ENCODE measurements around the gene CEP164. TPM values are rescaled to one million over a fixed set of nuclear protein-coding genes. Genes with fewer than 3 reads are reported as not detected.

CEP164 gene
- total and polyA plus RNA-seq, 2 of the 8 experiments (the other 6 are each of a cell fraction or from before 2014, with no cell fraction given) = 8.4 to 20.8 TPM

DNA sequence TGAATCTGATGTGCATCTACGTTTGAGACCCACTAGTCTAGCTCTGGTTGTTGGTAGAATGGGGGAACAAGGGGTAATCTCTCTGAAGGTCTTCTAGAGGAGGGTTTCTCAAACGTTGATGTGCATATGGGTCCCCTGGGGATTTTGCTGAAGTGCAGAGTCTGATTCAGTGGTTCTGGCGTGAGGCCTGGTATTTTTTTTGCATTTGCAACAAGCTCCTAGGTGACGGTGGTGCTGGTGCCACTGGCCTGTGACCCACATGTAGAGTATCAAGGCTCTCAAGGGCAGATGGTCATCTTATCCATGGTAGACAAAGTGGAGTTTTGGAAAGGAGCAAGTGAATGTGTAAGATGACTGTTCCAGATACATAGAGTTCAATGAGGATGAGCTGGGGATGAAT lies 97.1 kb downstream of the CEP164 start:
- Histone ChIP-seq H3K4ac (replicated peaks; ENCODE audit: insufficient read length, low read depth, low read length) (no peak overlapping the region), H3K4me3 (ENCODE audit: extremely low read depth in 1 of 4, insufficient read depth in 2 of 4, low read depth in 3 of 4, low read length in 4 of 4) (no peak overlapping the region), H2BK20ac (ENCODE audit: low read length) (no peak overlapping the region), H4K20me1 (replicated peaks in 1 of 2; ENCODE audit: control insufficient read depth in 1 of 2, insufficient read depth in 2 of 2, low read length in 2 of 2) (no peaks in the 10 kb centered on the region), H3K23me2 (ENCODE audit: low read depth, low read length) (no peaks in the 10 kb centered on the region), H3K27ac (ENCODE audit: low read depth, low read length) (no peak overlapping the region), H3K23ac (ENCODE audit: insufficient read length) (no peak overlapping the region), H3K27me3 (replicated peaks in 1 of 4; ENCODE audit: control insufficient read depth in 3 of 4, extremely low read depth in 1 of 4, insufficient read depth in 3 of 4, low read length in 3 of 4) (no peaks in the 10 kb centered on the region; a peak in 1 of 7 replicates), H2BK12ac (ENCODE audit: low read depth, low read length) (no peak overlapping the region), H2BK5ac (ENCODE audit: low read depth, low read length) (no peak overlapping the region), H3K36me3 (ENCODE audit: control insufficient read depth in 2 of 4, insufficient read depth in 4 of 4, low read length in 3 of 4) (no peaks in the 10 kb centered on the region), H3K9me3 (ENCODE audit: insufficient read depth in 2 of 2, low read depth in 1 of 2, low read length in 1 of 2) (no peaks in the 10 kb centered on the region), H2AFZ (ENCODE audit: low read length) (no peak overlapping the region), H3K9ac (replicated peaks in 1 of 4; ENCODE audit: extremely low read depth in 1 of 4, low read depth in 3 of 4, low read length in 3 of 4) (0 out of 7 replicates have a peak overlapping the region, but pooled peaks of 1 of the 4 experiments have one; percentile 24), H2AK5ac (ENCODE audit: low read depth, low read length) (no peak overlapping the region), H3K4me1 (replicated peaks in 1 of 4; ENCODE audit: control insufficient read depth in 3 of 4, insufficient read depth in 4 of 4, low read length in 3 of 4) (peaks cover 0 to 4% (median 1%) of the 10 kb centered on the region in 4 experiments; a peak in 6 of 7 replicates), H3K4me2 (ENCODE audit: insufficient read depth in 1 of 2, low read depth in 2 of 2, low read length in 2 of 2) (no peak overlapping the region), H3K56ac (replicated peaks; ENCODE audit: insufficient read length, low read depth, low read length) (no peak overlapping the region), H2BK120ac (replicated peaks; ENCODE audit: low read depth, low read length) (no peak overlapping the region), H4K8ac (ENCODE audit: extremely low read depth, insufficient read depth, low read length) (no peak overlapping the region), H4K91ac (replicated peaks; ENCODE audit: insufficient read length, low read length) (no peak overlapping the region), H4K5ac (ENCODE audit: insufficient read length, low read depth, low read length) (no peak overlapping the region), H3K79me2 (ENCODE audit: control insufficient read depth in 1 of 2, insufficient read depth in 2 of 2, low read length in 2 of 2) (no peaks in the 10 kb centered on the region), H3K14ac (ENCODE audit: insufficient read length) (no peak overlapping the region), H2BK15ac (ENCODE audit: low read length) (no peak overlapping the region), H3K79me1 (ENCODE audit: low read depth, low read length) (no peaks in the 10 kb centered on the region), H3K18ac (ENCODE audit: extremely low read depth, low read length) (no peak overlapping the region)
- TF ChIP-seq RFX5 (IDR thresholded peaks at IDR 0.05; ENCODE audit: borderline replicate concordance, low read depth, low read length) (no peak), SP1 (IDR thresholded peaks at IDR 0.05; ENCODE audit: low read depth, low read length) (no peak), HDAC2 (IDR thresholded peaks at IDR 0.05; ENCODE audit: borderline replicate concordance in 1 of 2, low read depth in 2 of 2, low read length in 2 of 2) (no peak)
- TF ChIP-seq, protein P1, sequence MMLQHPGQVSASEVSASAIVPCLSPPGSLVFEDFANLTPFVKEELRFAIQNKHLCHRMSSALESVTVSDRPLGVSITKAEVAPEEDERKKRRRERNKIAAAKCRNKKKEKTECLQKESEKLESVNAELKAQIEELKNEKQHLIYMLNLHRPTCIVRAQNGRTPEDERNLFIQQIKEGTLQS (IDR thresholded peaks at IDR 0.05; ENCODE audit: insufficient read depth, low read depth, low read length) = no peak
- TF ChIP-seq, protein P2, sequence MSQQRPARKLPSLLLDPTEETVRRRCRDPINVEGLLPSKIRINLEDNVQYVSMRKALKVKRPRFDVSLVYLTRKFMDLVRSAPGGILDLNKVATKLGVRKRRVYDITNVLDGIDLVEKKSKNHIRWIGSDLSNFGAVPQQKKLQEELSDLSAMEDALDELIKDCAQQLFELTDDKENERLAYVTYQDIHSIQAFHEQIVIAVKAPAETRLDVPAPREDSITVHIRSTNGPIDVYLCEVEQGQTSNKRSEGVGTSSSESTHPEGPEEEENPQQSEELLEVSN (IDR thresholded peaks at IDR 0.05) = no peak
- POLR2A ChIA-PET (ENCODE audit: partially characterized antibody) = no interaction called here
- no peak for DNase-seq (ENCODE audit: low read depth in 1 of 2, low spot score in 2 of 2)
- CTCF ChIA-PET (ENCODE audit: partially characterized antibody) = interaction anchor here (0.6 to 10.9 kb wide), 35 partner anchors 8 to 522 kb away, joined by 3 to 142 read pairs (median 11); partner anchors contain the start of gene FXYD2
- WGBS, 2 experiments (ENCODE audit: extremely low coverage in 1 of 2, insufficient coverage in 1 of 2, insufficient read length in 1 of 2, insufficient replicate concordance in 2 of 2, low coverage in 1 of 2, low lambda C conversion rate in 2 of 2, missing lambda C conversion rate in 1 of 2) = 79% methylated on average over 4 of the region's 4 CpGs; no CpG with 5 or more reads in 1 of the 2 experiments
- no peak for FAIRE-seq
